OCI-LY1 (cell line): ENCODE measurements around the gene COBL.

Source experiments
- CTCF ChIP-seq: fragments of 200-600 bp; sonication (generic), shearing (Covaris generic); IDR thresholded peaks from 2 replicates; pipeline ENCODE4 v1.5.1; 2017; ENCODE audit warnings: mild to moderate bottlenecking, antibody characterized with exemption, low read length, moderate library complexity, mixed read lengths
- EZH2 ChIP-seq: fragments of 200-600 bp; sonication (generic), shearing (Covaris generic); IDR thresholded peaks from 2 replicates; pipeline ENCODE4 v1.8.0; 2017; ENCODE audit warnings: borderline replicate concordance, mixed run types, mild to moderate bottlenecking, antibody characterized with exemption, low read length, moderate library complexity, mixed read lengths

GRCh38 chr7:50980411-50980810 is 336.2 kb downstream of the COBL start:
- no peak for TF ChIP-seq CTCF
- no peak for TF ChIP-seq EZH2
